NCI-H2227 (cell line): Measurements from ENCODE around the gene MED1.
"Not testable (repeated sequence)": the region's sequence is repeated elsewhere in the genome, so short reads cannot be mapped to it uniquely, and the experiment has no call there.

Source experiments
- DNase-seq: peaks from one replicate; lab custom pipeline; 2025; ENCODE audit not compliant: unreplicated experiment; lab: John Stamatoyannopoulos, UW

The MED1 gene, protein sequence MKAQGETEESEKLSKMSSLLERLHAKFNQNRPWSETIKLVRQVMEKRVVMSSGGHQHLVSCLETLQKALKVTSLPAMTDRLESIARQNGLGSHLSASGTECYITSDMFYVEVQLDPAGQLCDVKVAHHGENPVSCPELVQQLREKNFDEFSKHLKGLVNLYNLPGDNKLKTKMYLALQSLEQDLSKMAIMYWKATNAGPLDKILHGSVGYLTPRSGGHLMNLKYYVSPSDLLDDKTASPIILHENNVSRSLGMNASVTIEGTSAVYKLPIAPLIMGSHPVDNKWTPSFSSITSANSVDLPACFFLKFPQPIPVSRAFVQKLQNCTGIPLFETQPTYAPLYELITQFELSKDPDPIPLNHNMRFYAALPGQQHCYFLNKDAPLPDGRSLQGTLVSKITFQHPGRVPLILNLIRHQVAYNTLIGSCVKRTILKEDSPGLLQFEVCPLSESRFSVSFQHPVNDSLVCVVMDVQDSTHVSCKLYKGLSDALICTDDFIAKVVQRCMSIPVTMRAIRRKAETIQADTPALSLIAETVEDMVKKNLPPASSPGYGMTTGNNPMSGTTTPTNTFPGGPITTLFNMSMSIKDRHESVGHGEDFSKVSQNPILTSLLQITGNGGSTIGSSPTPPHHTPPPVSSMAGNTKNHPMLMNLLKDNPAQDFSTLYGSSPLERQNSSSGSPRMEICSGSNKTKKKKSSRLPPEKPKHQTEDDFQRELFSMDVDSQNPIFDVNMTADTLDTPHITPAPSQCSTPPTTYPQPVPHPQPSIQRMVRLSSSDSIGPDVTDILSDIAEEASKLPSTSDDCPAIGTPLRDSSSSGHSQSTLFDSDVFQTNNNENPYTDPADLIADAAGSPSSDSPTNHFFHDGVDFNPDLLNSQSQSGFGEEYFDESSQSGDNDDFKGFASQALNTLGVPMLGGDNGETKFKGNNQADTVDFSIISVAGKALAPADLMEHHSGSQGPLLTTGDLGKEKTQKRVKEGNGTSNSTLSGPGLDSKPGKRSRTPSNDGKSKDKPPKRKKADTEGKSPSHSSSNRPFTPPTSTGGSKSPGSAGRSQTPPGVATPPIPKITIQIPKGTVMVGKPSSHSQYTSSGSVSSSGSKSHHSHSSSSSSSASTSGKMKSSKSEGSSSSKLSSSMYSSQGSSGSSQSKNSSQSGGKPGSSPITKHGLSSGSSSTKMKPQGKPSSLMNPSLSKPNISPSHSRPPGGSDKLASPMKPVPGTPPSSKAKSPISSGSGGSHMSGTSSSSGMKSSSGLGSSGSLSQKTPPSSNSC (N-terminal part only)

GRCh38 chr17:39450847-39451581 is at the start of gene MED1:
MED1 (minus strand) TSS chr17:39451263; CDS start chr17:39451062, 201 bp downstream.
- DNase-seq, result peak; percentile 99

DNA sequence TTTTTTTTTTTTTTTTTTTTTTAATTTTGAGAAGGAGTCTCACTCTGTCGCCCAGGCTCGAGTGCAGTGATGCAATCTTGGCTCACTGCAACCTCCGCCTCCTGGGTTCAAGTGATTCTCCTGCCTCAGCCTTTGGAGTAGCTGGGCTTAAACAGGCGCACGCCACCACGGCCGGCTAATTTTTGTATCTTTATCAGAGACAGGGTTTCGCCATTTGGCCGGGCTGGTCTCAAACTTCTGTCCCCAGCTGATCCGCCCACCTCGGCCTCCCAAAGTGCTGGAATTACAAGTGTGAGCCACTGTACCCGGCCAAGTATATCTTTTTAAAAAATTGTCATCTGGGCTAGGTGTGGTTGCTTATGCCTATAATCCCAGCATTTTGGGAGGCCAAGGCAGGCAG is 45.9 kb upstream of the MED1 start:
- DNase-seq, result not testable (repeated sequence)

DNA sequence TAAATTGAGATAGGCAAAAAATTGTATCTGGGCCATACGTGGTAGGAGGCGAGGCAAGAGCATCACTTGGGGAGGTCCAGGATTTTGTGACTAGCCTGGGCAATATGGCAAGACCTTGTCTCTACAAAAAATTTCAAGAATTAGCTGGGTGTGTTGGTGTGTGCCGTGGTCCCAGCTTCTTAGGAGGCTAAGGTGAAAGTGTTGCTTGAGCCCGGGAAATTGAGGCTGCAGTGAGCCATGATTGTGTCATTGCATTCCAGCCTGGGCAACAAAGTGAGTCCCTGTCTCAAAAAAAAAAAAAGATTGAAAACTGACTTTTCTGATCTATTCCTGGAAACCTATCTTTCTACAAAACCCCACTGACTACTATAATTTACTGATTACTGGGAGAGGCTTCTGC is 36.9 kb upstream of the MED1 start:
- DNase-seq, result no peak

- not testable (repeated sequence) for DNase-seq
Measured at GRCh38 chr17:39487490-39487889, 36.4 kb upstream of the MED1 start.

- DNase-seq, result no peak
Measured at GRCh38 chr17:39486242-39486641, 35.2 kb upstream of the MED1 start.

GRCh38 chr17:39485555-39485954 is 34.5 kb upstream of the MED1 start:
- no peak for DNase-seq

- no peak for DNase-seq
Measured at GRCh38 chr17:39484178-39484577, 33.1 kb upstream of the MED1 start.

GRCh38 chr17:39483506-39483905 is 32.4 kb upstream of the MED1 start:
- no peak for DNase-seq

DNA sequence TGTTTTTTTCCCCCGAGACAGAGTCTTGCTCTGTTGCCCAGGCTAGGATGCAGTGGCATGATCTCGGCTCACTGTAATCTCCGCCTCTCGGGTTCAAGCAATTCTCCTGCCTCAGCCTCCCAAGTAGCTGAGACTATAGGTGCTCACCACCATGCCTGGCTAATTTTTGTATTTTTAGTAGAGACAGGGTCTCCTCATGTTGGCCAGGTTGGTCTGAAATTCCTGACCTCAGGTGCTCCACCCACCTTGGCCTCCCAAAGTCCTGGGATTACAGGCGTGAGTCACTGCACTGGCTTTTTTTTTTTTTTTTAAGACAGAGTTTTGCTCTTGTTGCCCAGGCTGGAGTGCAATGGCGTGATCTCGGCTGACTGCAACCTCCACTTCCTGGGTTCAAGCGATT is 28.6 kb upstream of the MED1 start:
- not testable (repeated sequence) for DNase-seq

DNA sequence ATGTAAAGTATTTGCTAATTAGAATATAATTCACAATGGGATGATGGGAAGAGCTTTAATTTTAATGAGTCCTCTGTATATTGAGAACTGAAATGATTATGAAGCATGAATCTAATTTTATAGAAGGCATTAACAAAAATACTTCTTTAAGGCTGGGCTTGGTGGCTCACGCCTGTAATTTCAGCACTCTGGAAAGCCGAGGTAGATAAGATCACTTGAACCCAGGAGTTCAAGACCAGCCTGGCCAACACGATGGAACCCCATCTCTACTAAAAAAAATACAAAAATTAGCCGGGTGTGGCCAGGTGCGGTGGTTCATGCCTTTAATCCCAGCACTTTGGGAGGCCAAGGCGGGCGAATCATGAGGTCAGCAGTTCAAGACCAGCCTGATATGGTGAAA is 22.2 kb upstream of the MED1 start:
- no peak for DNase-seq

DNA sequence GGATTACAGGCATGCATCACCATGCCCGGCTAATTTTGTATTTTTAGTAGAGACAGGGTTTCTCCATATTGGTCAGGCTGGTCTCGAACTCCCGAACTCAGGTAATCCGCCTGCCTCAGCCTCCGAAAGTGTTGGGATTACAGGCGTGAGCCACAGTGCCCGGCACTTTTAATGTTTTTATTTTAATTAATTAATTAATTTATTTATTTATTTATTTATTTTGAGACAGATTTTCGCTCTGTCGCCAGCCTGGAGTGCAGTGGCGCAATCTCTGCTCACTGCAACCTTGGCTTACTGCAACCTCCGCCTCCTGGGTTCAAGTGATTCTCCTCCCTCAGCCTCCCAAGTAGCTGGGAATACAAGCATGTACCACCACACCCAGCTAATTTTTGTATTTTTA is 17.5 kb upstream of the MED1 start:
- DNase-seq, result not testable (repeated sequence)

- not testable (repeated sequence) for DNase-seq
Measured at GRCh38 chr17:39464639-39465181, 13.6 kb upstream of the MED1 start.

DNA sequence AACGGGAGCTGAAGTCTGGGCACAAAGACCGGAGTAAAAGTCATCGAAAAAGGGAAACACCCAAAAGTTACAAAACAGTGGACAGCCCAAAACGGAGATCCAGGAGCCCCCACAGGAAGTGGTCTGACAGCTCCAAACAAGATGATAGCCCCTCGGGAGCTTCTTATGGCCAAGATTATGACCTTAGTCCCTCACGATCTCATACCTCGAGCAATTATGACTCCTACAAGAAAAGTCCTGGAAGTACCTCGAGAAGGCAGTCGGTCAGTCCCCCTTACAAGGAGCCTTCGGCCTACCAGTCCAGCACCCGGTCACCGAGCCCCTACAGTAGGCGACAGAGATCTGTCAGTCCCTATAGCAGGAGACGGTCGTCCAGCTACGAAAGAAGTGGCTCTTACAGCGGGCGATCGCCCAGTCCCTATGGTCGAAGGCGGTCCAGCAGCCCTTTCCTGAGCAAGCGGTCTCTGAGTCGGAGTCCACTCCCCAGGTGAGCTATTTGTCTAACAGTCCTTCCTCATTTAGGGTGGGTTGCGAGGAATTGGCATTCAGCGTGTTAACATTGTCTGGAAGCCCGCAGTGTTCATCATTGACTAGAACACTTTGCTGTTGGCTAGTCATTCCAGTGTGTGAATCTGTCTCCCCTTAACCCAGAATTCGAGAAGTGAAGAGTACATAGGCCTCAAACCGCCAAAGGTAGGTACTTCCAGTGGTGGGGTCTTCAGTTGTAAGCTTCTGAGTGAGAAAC is 11.7 kb upstream of the MED1 start:
- no peak for DNase-seq

- peak; percentile 61 for DNase-seq
Measured at GRCh38 chr17:39461926-39462569, 11.0 kb upstream of the MED1 start.

GRCh38 chr17:39461113-39461925 is 10.3 kb upstream of the MED1 start, which contains the start of gene CDK12:
CDK12 (plus strand) TSS chr17:39461486; CDS start chr17:39462072, 586 bp downstream.
- DNase-seq, result peak; percentile 100

- no peak for DNase-seq
Measured at GRCh38 chr17:39455919-39456318, 4.9 kb upstream of the MED1 start.

DNA sequence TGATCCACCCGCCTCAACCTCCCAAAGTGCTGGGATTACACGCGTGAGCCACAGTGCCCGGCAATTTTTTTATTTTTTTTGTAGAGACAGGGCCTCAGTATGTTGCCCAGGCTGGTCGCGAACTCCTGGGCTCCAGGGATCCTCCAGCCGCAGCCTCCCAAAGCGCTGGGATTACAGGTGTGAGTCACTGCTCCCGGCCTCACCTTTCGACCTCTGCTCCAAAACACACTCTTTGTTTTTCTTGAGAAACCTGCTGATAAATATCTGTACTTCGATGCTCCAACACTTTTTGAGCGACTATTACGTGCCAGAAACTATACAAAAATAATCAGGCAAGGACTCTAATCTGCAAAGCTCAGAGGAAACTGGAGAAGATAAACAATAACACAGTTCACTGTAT is 1.0 kb downstream of the MED1 start:
- DNase-seq, result no peak

DNA sequence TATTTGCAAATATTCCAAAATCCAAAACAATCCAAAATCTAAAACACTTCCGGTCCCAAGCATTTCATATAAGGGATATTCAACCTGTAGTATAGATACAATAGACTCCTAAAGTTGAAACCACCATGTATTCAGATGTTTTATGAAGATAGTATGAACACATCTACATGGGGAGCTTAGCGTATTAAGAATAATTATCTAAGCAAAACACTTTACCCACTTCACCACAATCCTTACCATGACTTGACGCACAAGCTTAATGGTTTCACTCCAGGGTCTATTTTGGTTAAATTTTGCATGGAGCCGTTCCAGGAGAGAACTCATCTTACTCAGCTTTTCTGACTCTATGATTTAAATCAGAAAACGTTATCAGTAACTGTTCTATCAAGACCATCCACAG is 3.5 kb downstream of the MED1 start:
- DNase-seq, result no peak
